GM21526 (cell line): ENCODE measurements around the gene IFITM2.

Experiments used
- ATAC-seq: cut with Tn5 transposase; IDR thresholded peaks from one replicate; pipeline ENCODE4 v1.9.1; 2021; ENCODE audit warnings: moderate library complexity; ENCODE audit not compliant: unreplicated experiment, low FRiP score

Gene IFITM2

GRCh38 chr11:358129-358800 lies 50.6 kb downstream of the IFITM2 start:
- no peak for ATAC-seq
